HCT116 (cell line): ENCODE results near the gene SLC41A1. TPM values are rescaled to one million over a fixed set of nuclear protein-coding genes. Genes with fewer than 3 reads are reported as not detected.

Experiments used
- ATAC-seq: fragments of 200-7000 bp; cut with Tn5 transposase; 2 replicates; pipeline ENCODE4 v1.9.1; 2020; ENCODE audit warnings: mild to moderate bottlenecking, moderate library complexity
- BruUV-seq: library from RNA; stranded (reverse); fragments of 400-500 nt; replicated peaks from 2 replicates; lab custom pipeline; 2021; lab: Mats Ljungman, UMichigan
- CTCF ChIA-PET: fragments of 300-600 bp; sonication (Branson Sonifier 250); formaldehyde crosslinking; loops from one replicate; lab custom pipeline; 2021; ENCODE audit warnings: antibody characterized with exemption; lab: Charles Lee
- POLR2A ChIA-PET: fragments of 300-600, 350-600 bp; sonication (Branson Sonifier 250); formaldehyde crosslinking; loops from one replicate; lab custom pipeline; 2021; ENCODE audit warnings: antibody characterized with exemption; lab: Charles Lee
- RAD21 ChIA-PET, 2 experiments: fragments of 300-600 bp; sonication (Branson Sonifier 250); formaldehyde crosslinking; loops; one replicate each; lab custom pipeline; 2023; ENCODE audit warnings: low total read pairs in 2 of 2; ENCODE audit not compliant: uncharacterized antibody in 2 of 2, unreplicated experiment in 2 of 2, low non-redundant PET in 1 of 2; lab: Charles Lee
- DNase-seq: peaks from one replicate; pipeline ENCODE4 v3.0.0-alpha.2; 2010; ENCODE audit warnings: low read depth, low spot score
- H2AFZ ChIP-seq: fragments of 200-600 bp; shearing (Covaris generic), sonication (generic); 2 replicates; pipeline ENCODE4 v1.6.1; 2017; ENCODE audit warnings: low read depth, mixed run types, mixed read lengths, antibody characterized with exemption, low read length; ENCODE audit not compliant: poor library complexity, severe bottlenecking
- H3K27ac ChIP-seq: 2 replicates; pipeline ENCODE4 v1.5.1; 2012; ENCODE audit warnings: low read depth, low read length
- H3K27me3 ChIP-seq: fragments of 200-600 bp; sonication (generic); 2 replicates; pipeline ENCODE4 v1.6.1; 2016; ENCODE audit warnings: mixed run types, low read length, mixed read lengths; ENCODE audit not compliant: insufficient read depth
- H3K36me3 ChIP-seq, 2 experiments: fragments of 200-500 bp in 1 of 2; fragments of 200-600 bp in 1 of 2; sonication (Bioruptor generic) in 1 of 2; sonication (generic) in 1 of 2; 2 replicates each; pipeline versions ENCODE4 v1.5.1 to v1.6.1; 2014 to 2016; ENCODE audit warnings: low read length in 2 of 2, inconsistent platforms in 1 of 2, mixed read lengths in 1 of 2, mixed run types in 1 of 2; ENCODE audit not compliant: insufficient read depth in 2 of 2, control insufficient read depth in 1 of 2
- H3K4me1 ChIP-seq, 2 experiments: fragments of 200-600 bp in 1 of 2; sonication (generic) in 1 of 2; 2 replicates each; pipeline versions ENCODE4 v1.5.1 to v1.6.1; 2012 to 2017; ENCODE audit warnings: low read length in 2 of 2, inconsistent platforms in 1 of 2, mild to moderate bottlenecking in 1 of 2, mixed read lengths in 1 of 2, mixed run types in 1 of 2, moderate library complexity in 1 of 2; ENCODE audit not compliant: insufficient read depth in 2 of 2, control insufficient read depth in 1 of 2
- H3K4me2 ChIP-seq: fragments of 200-600 bp; sonication (generic); 2 replicates; pipeline ENCODE4 v1.6.1; 2017; ENCODE audit warnings: mixed run types, low read length, mixed read lengths
- H3K4me3 ChIP-seq, 2 experiments: fragments of 200-600 bp in 1 of 2; sonication (generic) in 1 of 2; replicated peaks in 1 of 2; 2 replicates each; pipeline ENCODE4 v1.5.1; 2011 to 2016; ENCODE audit warnings: low read length in 2 of 2, control low read depth in 1 of 2, low read depth in 1 of 2, mild to moderate bottlenecking in 1 of 2, mixed read lengths in 1 of 2, mixed run types in 1 of 2
- H3K79me2 ChIP-seq: fragments of 200-600 bp; sonication (generic); 2 replicates; pipeline ENCODE4 v1.6.1; 2017; ENCODE audit warnings: mild to moderate bottlenecking, mixed run types, low read length, moderate library complexity, mixed read lengths; ENCODE audit not compliant: insufficient read depth
- H3K9ac ChIP-seq: fragments of 200-600 bp; sonication (generic); 2 replicates; pipeline ENCODE4 v1.6.1; 2016; ENCODE audit warnings: low read length, mixed read lengths
- H3K9me2 ChIP-seq: fragments of 200-600 bp; sonication (generic), shearing (Covaris generic); 2 replicates; pipeline ENCODE4 v1.6.1; 2017; ENCODE audit warnings: mixed run types, mild to moderate bottlenecking, moderate library complexity; ENCODE audit not compliant: insufficient read depth
- H3K9me3 ChIP-seq, 2 experiments: fragments of 200-500 bp in 1 of 2; fragments of 200-600 bp in 1 of 2; sonication (Bioruptor generic) in 1 of 2; sonication (generic) in 1 of 2; 2 replicates each; pipeline ENCODE4 v1.6.1; 2014 to 2017; ENCODE audit warnings: low read length in 2 of 2, mixed read lengths in 2 of 2, inconsistent platforms in 1 of 2, low read depth in 1 of 2, mild to moderate bottlenecking in 1 of 2, mixed run types in 1 of 2, moderate library complexity in 1 of 2; ENCODE audit not compliant: control insufficient read depth in 1 of 2, insufficient read depth in 1 of 2
- H4K20me1 ChIP-seq: fragments of 200-600 bp; sonication (generic), shearing (Covaris generic); 2 replicates; pipeline ENCODE4 v1.6.1; 2017; ENCODE audit warnings: mixed run types, mild to moderate bottlenecking, moderate library complexity; ENCODE audit not compliant: insufficient read depth
- CBX3 ChIP-seq: IDR thresholded peaks from 2 replicates; pipeline ENCODE4 v1.6.1; 2012; ENCODE audit warnings: low read depth
- FOSL1 ChIP-seq: IDR thresholded peaks from 2 replicates; pipeline ENCODE4 v1.6.1; 2012; ENCODE audit warnings: low read depth
- JUND ChIP-seq: IDR thresholded peaks from 2 replicates; pipeline ENCODE4 v1.6.1; 2012
- POLR2A ChIP-seq: IDR thresholded peaks from 2 replicates; pipeline ENCODE4 v1.7.0; 2011; ENCODE audit warnings: borderline replicate concordance; ENCODE audit not compliant: insufficient read depth, insufficient read length; ENCODE audit errors: extremely low read depth
- POLR2AphosphoS5 ChIP-seq: IDR thresholded peaks from 2 replicates; pipeline ENCODE4 v1.6.1; 2011; ENCODE audit warnings: mild to moderate bottlenecking, low read depth, low read length, moderate library complexity
- YY1 ChIP-seq: IDR thresholded peaks from 2 replicates; pipeline ENCODE4 v1.6.1; 2011; ENCODE audit warnings: low read length, low read depth, moderate library complexity, mild to moderate bottlenecking; ENCODE audit not compliant: insufficient replicate concordance; ENCODE audit errors: extremely low read depth
- ZNF274 ChIP-seq: fragments of 200-500 bp; sonication (Bioruptor generic); IDR thresholded peaks from 2 replicates; pipeline ENCODE4 v1.6.1; 2014; ENCODE audit warnings: mild to moderate bottlenecking, low read depth, low read length, inconsistent platforms
- intact Hi-C: fragments of 100-400 bp; cut with micrococcal nuclease; formaldehyde crosslinking; loops from 2 replicates; pipeline ENCODE4 v1.10.0; 2022
- total RNA-seq: library from RNA; stranded (reverse); gene quantifications from one replicate; pipeline ENCODE4 v1.2.1, GENCODE V29; 2021; ENCODE audit not compliant: unreplicated experiment
- TF ChIP-seq, protein P1 (sequence below): IDR thresholded peaks from 2 replicates; pipeline ENCODE4 v1.6.1; 2012; ENCODE audit warnings: low read depth

SLC41A1 gene
- total RNA-seq, 1 experiment from 2014 or later = 35.9 TPM

- H3K27me3 ChIP-seq = no peaks in the 10 kb centered on the region
- no TSS peak for BruUV-seq
- ChIA-PET POLR2A (no interaction called here), RAD21 (no interaction called here), CTCF (no interaction called here)
- H3K4me3 ChIP-seq = no peak overlapping the region
- no peaks in the 10 kb centered on the region for H3K9me3 ChIP-seq
- no peak overlapping the region for H2AFZ ChIP-seq
- H3K4me2 ChIP-seq = no peak overlapping the region
- intact Hi-C loops = no loop called here
- H3K36me3 ChIP-seq = no peaks in the 10 kb centered on the region
- no peak overlapping the region for H3K27ac ChIP-seq
- H3K79me2 ChIP-seq = no peaks in the 10 kb centered on the region
- TF ChIP-seq, protein P1, sequence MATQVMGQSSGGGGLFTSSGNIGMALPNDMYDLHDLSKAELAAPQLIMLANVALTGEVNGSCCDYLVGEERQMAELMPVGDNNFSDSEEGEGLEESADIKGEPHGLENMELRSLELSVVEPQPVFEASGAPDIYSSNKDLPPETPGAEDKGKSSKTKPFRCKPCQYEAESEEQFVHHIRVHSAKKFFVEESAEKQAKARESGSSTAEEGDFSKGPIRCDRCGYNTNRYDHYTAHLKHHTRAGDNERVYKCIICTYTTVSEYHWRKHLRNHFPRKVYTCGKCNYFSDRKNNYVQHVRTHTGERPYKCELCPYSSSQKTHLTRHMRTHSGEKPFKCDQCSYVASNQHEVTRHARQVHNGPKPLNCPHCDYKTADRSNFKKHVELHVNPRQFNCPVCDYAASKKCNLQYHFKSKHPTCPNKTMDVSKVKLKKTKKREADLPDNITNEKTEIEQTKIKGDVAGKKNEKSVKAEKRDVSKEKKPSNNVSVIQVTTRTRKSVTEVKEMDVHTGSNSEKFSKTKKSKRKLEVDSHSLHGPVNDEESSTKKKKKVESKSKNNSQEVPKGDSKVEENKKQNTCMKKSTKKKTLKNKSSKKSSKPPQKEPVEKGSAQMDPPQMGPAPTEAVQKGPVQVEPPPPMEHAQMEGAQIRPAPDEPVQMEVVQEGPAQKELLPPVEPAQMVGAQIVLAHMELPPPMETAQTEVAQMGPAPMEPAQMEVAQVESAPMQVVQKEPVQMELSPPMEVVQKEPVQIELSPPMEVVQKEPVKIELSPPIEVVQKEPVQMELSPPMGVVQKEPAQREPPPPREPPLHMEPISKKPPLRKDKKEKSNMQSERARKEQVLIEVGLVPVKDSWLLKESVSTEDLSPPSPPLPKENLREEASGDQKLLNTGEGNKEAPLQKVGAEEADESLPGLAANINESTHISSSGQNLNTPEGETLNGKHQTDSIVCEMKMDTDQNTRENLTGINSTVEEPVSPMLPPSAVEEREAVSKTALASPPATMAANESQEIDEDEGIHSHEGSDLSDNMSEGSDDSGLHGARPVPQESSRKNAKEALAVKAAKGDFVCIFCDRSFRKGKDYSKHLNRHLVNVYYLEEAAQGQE = no peak
- no peak for TF ChIP-seq CBX3
- TF ChIP-seq JUND = no peak
- TF ChIP-seq FOSL1 = no peak
- TF ChIP-seq YY1 = no peak
- TF ChIP-seq ZNF274 = no peak
- TF ChIP-seq POLR2A = no peak
- TF ChIP-seq POLR2AphosphoS5 = no peak
- H3K9me2 ChIP-seq = no peaks in the 10 kb centered on the region
- H3K9ac ChIP-seq = no peak overlapping the region
- H3K4me1 ChIP-seq = peaks cover 3 to 19% of the 10 kb centered on the region in 2 experiments; a peak in 3 of 4 replicates
- DNase-seq = no peak
- no peaks in the 10 kb centered on the region for H4K20me1 ChIP-seq
- ATAC-seq = no peak
Measured at GRCh38 chr1:205777994-205778393, 35.0 kb downstream of the SLC41A1 start.
